DOHH2 (cell line): Measurements from ENCODE around the gene DCLK1.

ENCODE experiments used
- EZH2phosphoT487 ChIP-seq: fragments of 200-600 bp; sonication (generic); IDR thresholded peaks from 2 replicates; pipeline ENCODE4 v1.6.1; 2017; ENCODE audit warnings: borderline replicate concordance, mild to moderate bottlenecking, antibody characterized with exemption, low read length, moderate library complexity, mixed read lengths
- TF ChIP-seq, protein P1 (sequence below): fragments of 200-600 bp; sonication (generic); IDR thresholded peaks from one replicate; pipeline ENCODE4 v1.5.1; 2014; ENCODE audit warnings: antibody characterized with exemption, mild to moderate bottlenecking, low read depth, low read length; ENCODE audit not compliant: poor library complexity, severe bottlenecking

DNA sequence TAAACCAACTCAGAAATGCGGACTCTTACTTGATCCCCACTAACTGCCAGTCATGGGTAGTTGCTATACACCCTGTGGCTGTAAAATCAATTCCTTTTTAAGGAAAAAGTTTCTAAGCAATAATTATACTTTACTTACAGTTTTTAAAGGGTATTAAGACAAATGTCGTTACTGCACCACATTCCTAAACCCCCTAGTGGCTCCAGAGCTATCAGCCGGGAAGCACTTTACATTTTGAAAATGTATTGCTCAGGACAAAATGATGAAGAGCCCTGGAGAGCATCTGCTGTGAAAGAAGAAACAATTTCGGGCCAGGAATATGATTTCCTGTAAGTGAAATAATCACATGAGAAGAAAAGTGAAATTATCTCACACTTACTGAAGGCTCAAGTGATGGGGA is 36.7 kb downstream of the DCLK1 start:
- TF ChIP-seq, protein P1, sequence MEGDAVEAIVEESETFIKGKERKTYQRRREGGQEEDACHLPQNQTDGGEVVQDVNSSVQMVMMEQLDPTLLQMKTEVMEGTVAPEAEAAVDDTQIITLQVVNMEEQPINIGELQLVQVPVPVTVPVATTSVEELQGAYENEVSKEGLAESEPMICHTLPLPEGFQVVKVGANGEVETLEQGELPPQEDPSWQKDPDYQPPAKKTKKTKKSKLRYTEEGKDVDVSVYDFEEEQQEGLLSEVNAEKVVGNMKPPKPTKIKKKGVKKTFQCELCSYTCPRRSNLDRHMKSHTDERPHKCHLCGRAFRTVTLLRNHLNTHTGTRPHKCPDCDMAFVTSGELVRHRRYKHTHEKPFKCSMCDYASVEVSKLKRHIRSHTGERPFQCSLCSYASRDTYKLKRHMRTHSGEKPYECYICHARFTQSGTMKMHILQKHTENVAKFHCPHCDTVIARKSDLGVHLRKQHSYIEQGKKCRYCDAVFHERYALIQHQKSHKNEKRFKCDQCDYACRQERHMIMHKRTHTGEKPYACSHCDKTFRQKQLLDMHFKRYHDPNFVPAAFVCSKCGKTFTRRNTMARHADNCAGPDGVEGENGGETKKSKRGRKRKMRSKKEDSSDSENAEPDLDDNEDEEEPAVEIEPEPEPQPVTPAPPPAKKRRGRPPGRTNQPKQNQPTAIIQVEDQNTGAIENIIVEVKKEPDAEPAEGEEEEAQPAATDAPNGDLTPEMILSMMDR: no peak
- no peak for TF ChIP-seq EZH2phosphoT487
